DND-41 (cell line): Measurements from ENCODE around the gene ZSCAN25.
"Not testable (repeated sequence)": the region's sequence is repeated elsewhere in the genome, so short reads cannot be mapped to it uniquely, and the experiment has no call there.

Experiments used
- ATAC-seq: fragments of 200-7000 bp; cut with Tn5 transposase; 3 replicates; pipeline ENCODE4 v1.9.1; 2021; ENCODE audit warnings: low read depth; ENCODE audit not compliant: insufficient read depth
- DNase-seq: peaks from one replicate; pipeline ENCODE4 v3.0.0-alpha.2; 2020
- H2AFZ ChIP-seq: 2 replicates; pipeline ENCODE4 v1.6.0; 2012; ENCODE audit warnings: low read depth, low read length
- H3K27ac ChIP-seq: 2 replicates; pipeline ENCODE4 v1.5.1; 2012; ENCODE audit warnings: low read length, inconsistent platforms
- H3K27me3 ChIP-seq: fragments of 200-600 bp; sonication (generic); 2 replicates; pipeline ENCODE4 v1.6.0; 2012; ENCODE audit warnings: low read length, mild to moderate bottlenecking, inconsistent platforms; ENCODE audit not compliant: insufficient read depth, poor library complexity
- H3K36me3 ChIP-seq: 2 replicates; pipeline ENCODE4 v1.5.1; 2012; ENCODE audit warnings: low read length, inconsistent platforms; ENCODE audit not compliant: insufficient read depth
- H3K4me1 ChIP-seq: 2 replicates; pipeline ENCODE4 v1.5.1; 2012; ENCODE audit warnings: mild to moderate bottlenecking, low read length; ENCODE audit not compliant: insufficient read depth
- H3K4me2 ChIP-seq: 2 replicates; pipeline ENCODE4 v1.6.0; 2012; ENCODE audit warnings: mild to moderate bottlenecking, moderate library complexity, low read length, inconsistent platforms; ENCODE audit not compliant: insufficient read depth
- H3K4me3 ChIP-seq, 2 experiments: fragments of 200-600 bp in 1 of 2; shearing (Covaris generic) in 1 of 2; 2 replicates each; pipeline ENCODE4 v1.5.1; 2012 to 2016; ENCODE audit warnings: inconsistent platforms in 2 of 2, low read length in 2 of 2, mild to moderate bottlenecking in 2 of 2, low read depth in 1 of 2, moderate library complexity in 1 of 2
- H3K79me2 ChIP-seq: 2 replicates; pipeline ENCODE4 v1.6.0; 2012; ENCODE audit warnings: low read length, inconsistent platforms; ENCODE audit not compliant: insufficient read depth
- H3K9ac ChIP-seq: 2 replicates; pipeline ENCODE4 v1.6.0; 2012; ENCODE audit warnings: low read depth, mild to moderate bottlenecking, inconsistent platforms, low read length, moderate library complexity
- H3K9me3 ChIP-seq: 2 replicates; pipeline ENCODE4 v1.5.1; 2012; ENCODE audit warnings: low read length, moderate library complexity, mild to moderate bottlenecking, inconsistent platforms; ENCODE audit not compliant: insufficient read depth, severe bottlenecking
- H4K20me1 ChIP-seq: 2 replicates; pipeline ENCODE4 v1.6.0; 2012; ENCODE audit warnings: low read length; ENCODE audit not compliant: insufficient read depth
- CTCF ChIP-seq: IDR thresholded peaks from 2 replicates; pipeline ENCODE4 v1.5.1; 2012; ENCODE audit warnings: borderline replicate concordance, low read length, moderate library complexity, mild to moderate bottlenecking; ENCODE audit not compliant: poor library complexity, severe bottlenecking; ENCODE audit errors: extremely low read depth
- EZH2 ChIP-seq: IDR thresholded peaks from 3 replicates; pipeline ENCODE4 v1.6.1; 2012; ENCODE audit warnings: borderline replicate concordance, low read depth, mild to moderate bottlenecking, moderate library complexity, low read length, inconsistent platforms; ENCODE audit not compliant: severe bottlenecking

Gene ZSCAN25

GRCh38 chr7:99616359-99617191 lies at the start of gene ZSCAN25:
ZSCAN25 (plus strand) TSS chr7:99616946; CDS start chr7:99619607, 2,661 bp downstream.
- Histone ChIP-seq H3K9me3 (no peaks in the 10 kb centered on the region), H3K79me2 (peaks cover 56% of the 10 kb centered on the region), H3K4me1 (peaks cover 55% of the 10 kb centered on the region), H3K4me2 (peak within 1 kb of the TSS; percentile 97), H3K27me3 (no peaks in the 10 kb centered on the region), H3K27ac (peak within 1 kb of the TSS; percentile 87), H2AFZ (peak within 1 kb of the TSS; percentile 100), H3K9ac (peak within 1 kb of the TSS; percentile 79), H3K4me3 (peak within 1 kb of the TSS; percentile 68 to 88), H4K20me1 (peaks cover 6% of the 10 kb centered on the region; the same call in 1 of the 2 replicates), H3K36me3 (peaks cover 45% of the 10 kb centered on the region)
- TF ChIP-seq EZH2: no peak
- TF ChIP-seq CTCF: peak; percentile 54
- DNase-seq: peak; percentile 92
- ATAC-seq: peak; percentile 95

- ATAC-seq, H4K20me1 ChIP-seq, H3K4me3 ChIP-seq, H3K4me1 ChIP-seq, DNase-seq, H3K27me3 ChIP-seq, H3K9me3 ChIP-seq, H3K27ac ChIP-seq, H3K4me2 ChIP-seq, H2AFZ ChIP-seq, H3K9ac ChIP-seq: not testable (repeated sequence)
- Histone ChIP-seq H3K36me3 (peaks cover 81% of the 10 kb centered on the region), H3K79me2 (peaks cover 33% of the 10 kb centered on the region)
Observed at GRCh38 chr7:99568770-99569169, 48.0 kb upstream of the ZSCAN25 start.

DNA sequence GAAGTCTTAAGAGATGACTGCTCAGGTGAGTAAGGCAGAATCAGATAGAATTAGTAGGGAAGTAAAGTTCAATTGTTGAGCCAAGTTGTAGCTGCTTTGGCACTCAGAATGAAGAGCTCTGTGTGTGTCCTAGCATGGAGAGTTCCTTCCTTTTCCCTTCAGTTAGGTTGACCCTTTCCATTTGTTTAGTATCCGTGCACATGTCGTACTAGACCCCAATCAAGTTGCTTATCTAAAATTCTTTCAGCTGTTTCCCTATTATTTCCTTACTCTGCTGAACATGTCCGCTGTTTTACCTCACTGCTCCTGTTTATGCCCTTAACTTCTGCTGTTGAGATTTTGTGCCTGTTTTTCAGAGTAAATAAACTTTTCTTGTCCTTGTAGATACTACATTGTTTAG lies 45.0 kb upstream of the ZSCAN25 start:
- H4K20me1 ChIP-seq: no peaks in the 10 kb centered on the region
- H3K4me2 ChIP-seq: no peak overlapping the region

More for the DNA sequence above, 45.0 kb upstream of the ZSCAN25 start:
- Histone ChIP-seq H3K9ac (no peak overlapping the region), H2AFZ (no peak overlapping the region), H3K4me3 (no peak overlapping the region), H3K36me3 (peaks cover 55% of the 10 kb centered on the region), H3K4me1 (no peaks in the 10 kb centered on the region), H3K27ac (no peak overlapping the region), H3K79me2 (peaks cover 12% of the 10 kb centered on the region; the same call in 1 of the 2 replicates), H3K27me3 (no peaks in the 10 kb centered on the region), H3K9me3 (no peaks in the 10 kb centered on the region)
- DNase-seq (no peak), ATAC-seq (no peak)
- TF ChIP-seq EZH2 (no peak), CTCF (no peak)
